ENCODE data around the gene MRPL58. TPM values are rescaled to one million over a fixed set of nuclear protein-coding genes. Genes with fewer than 3 reads are reported as not detected.
A peak's percentile ranks its signal among the peaks of the same experiment; 100 is the strongest.

The MRPL58 gene
- total RNA-seq, 2 donors from 2014 or later = 29.7 to 30.1 TPM

GRCh38 chr17:74987418-74987908 lies 25.0 kb upstream of the MRPL58 start, which contains the start of gene CDR2L:
TSS of gene CDR2L (plus strand) at chr17:74987632. CDS start at chr17:74988044, 412 bp downstream.
- Histone ChIP-seq H3K27ac (ENCODE audit: low read depth, low read length) (peak within 1 kb of the TSS; percentile 89), H3K9me3 (ENCODE audit: control insufficient read depth, low read length) (no peaks in the 10 kb centered on the region), H3K4me1 (ENCODE audit: control insufficient read depth, insufficient read depth, low read length) (peaks cover 4% of the 10 kb centered on the region), H3K9ac (ENCODE audit: extremely low read depth, low read length, poor library complexity, severe bottlenecking) (peak within 1 kb of the TSS; percentile 85), H3K36me3 (ENCODE audit: control insufficient read depth, insufficient read depth, low read length) (no peaks in the 10 kb centered on the region), H3K4me3 (ENCODE audit: low read length) (peak within 1 kb of the TSS; percentile 89), H3K27me3 (ENCODE audit: control insufficient read depth, insufficient read depth, low read length, poor library complexity, severe bottlenecking) (no peaks in the 10 kb centered on the region)
- Mint-ChIP-seq H3K4me1 (peaks cover 2% of the 10 kb centered on the region), H3K36me3 (ENCODE audit: low read depth) (peaks cover 2% of the 10 kb centered on the region), H3K27ac (peak within 1 kb of the TSS; percentile 92), H3K4me3 (peak within 1 kb of the TSS; percentile 79), H3K27me3 (ENCODE audit: insufficient read depth) (no peaks in the 10 kb centered on the region), H3K9me3 (no peaks in the 10 kb centered on the region)
- peak; percentile 100 for DNase-seq
- 0% methylated on average over 2 to 51 of the region's 51 CpGs for WGBS, 2 experiments (ENCODE audit: insufficient coverage in 1 of 2, insufficient read length in 1 of 2)
- TF ChIP-seq, protein P1, sequence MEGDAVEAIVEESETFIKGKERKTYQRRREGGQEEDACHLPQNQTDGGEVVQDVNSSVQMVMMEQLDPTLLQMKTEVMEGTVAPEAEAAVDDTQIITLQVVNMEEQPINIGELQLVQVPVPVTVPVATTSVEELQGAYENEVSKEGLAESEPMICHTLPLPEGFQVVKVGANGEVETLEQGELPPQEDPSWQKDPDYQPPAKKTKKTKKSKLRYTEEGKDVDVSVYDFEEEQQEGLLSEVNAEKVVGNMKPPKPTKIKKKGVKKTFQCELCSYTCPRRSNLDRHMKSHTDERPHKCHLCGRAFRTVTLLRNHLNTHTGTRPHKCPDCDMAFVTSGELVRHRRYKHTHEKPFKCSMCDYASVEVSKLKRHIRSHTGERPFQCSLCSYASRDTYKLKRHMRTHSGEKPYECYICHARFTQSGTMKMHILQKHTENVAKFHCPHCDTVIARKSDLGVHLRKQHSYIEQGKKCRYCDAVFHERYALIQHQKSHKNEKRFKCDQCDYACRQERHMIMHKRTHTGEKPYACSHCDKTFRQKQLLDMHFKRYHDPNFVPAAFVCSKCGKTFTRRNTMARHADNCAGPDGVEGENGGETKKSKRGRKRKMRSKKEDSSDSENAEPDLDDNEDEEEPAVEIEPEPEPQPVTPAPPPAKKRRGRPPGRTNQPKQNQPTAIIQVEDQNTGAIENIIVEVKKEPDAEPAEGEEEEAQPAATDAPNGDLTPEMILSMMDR (conservative IDR thresholded peaks at IDR 0.05) = peak; percentile 27

- peak overlapping the region; percentile 79 for H3K4me3 Mint-ChIP-seq
- Histone ChIP-seq H3K4me1 (ENCODE audit: control insufficient read depth, insufficient read depth, low read length) (peaks cover 4% of the 10 kb centered on the region), H3K36me3 (ENCODE audit: control insufficient read depth, insufficient read depth, low read length) (no peaks in the 10 kb centered on the region), H3K4me3 (ENCODE audit: low read length) (peak overlapping the region; percentile 89), H3K9me3 (ENCODE audit: control insufficient read depth, low read length) (no peaks in the 10 kb centered on the region), H3K9ac (ENCODE audit: extremely low read depth, low read length, poor library complexity, severe bottlenecking) (peak overlapping the region; percentile 85), H3K27me3 (ENCODE audit: control insufficient read depth, insufficient read depth, low read length, poor library complexity, severe bottlenecking) (no peaks in the 10 kb centered on the region), H3K27ac (ENCODE audit: low read depth, low read length) (peak overlapping the region; percentile 89)
- TF ChIP-seq, protein P1 (conservative IDR thresholded peaks at IDR 0.05) = peak; percentile 34
- H3K27ac Mint-ChIP-seq = peak overlapping the region; percentile 90
- DNase-seq = peak; percentile 93
- H3K27me3 Mint-ChIP-seq (ENCODE audit: insufficient read depth) = no peaks in the 10 kb centered on the region
- WGBS, 2 experiments (ENCODE audit: insufficient coverage in 1 of 2, insufficient read length in 1 of 2) = 0% methylated on average over 18 to 76 of the region's 76 CpGs
- H3K9me3 Mint-ChIP-seq = no peaks in the 10 kb centered on the region
- peaks cover 2% of the 10 kb centered on the region for H3K36me3 Mint-ChIP-seq (ENCODE audit: low read depth)
- H3K4me1 Mint-ChIP-seq = peaks cover 5% of the 10 kb centered on the region
These were observed 24.4 kb upstream of the MRPL58 start for GRCh38 chr17:74987909-74988711.

DNA sequence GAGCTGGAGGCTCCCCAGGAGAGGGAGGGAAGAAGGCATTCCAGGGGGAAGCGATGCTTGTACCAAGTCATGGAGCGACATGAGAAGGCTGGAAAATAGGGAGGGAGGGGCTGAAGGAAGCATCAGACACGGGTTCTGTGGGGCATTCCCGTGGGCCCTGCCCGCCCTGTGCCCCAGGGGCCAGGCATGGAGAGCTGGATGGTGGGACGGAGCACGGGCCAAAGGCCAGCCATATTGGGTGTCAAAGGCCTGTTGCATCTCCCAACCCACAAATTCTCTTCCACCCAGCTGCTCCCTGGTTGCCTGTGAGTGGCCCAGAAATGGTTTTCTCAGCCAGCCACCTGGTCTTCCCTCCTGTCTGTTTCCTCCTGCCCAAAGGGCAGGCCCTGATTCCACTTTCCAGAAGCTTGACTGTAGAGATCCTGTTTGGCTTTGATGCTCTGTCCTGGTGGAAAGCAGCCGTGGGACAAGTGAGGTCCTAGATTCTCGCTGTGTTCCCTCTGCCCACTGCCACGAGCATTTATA lies 21.8 kb upstream of the MRPL58 start:
- no peaks in the 10 kb centered on the region for H3K27me3 Mint-ChIP-seq (ENCODE audit: insufficient read depth)
- H3K9me3 Mint-ChIP-seq = no peaks in the 10 kb centered on the region
- Histone ChIP-seq H3K27me3 (ENCODE audit: control insufficient read depth, insufficient read depth, low read length, poor library complexity, severe bottlenecking) (no peaks in the 10 kb centered on the region), H3K27ac (ENCODE audit: low read depth, low read length) (no peak overlapping the region), H3K9ac (ENCODE audit: extremely low read depth, low read length, poor library complexity, severe bottlenecking) (no peak overlapping the region), H3K4me3 (ENCODE audit: low read length) (no peak overlapping the region), H3K9me3 (ENCODE audit: control insufficient read depth, low read length) (no peaks in the 10 kb centered on the region), H3K36me3 (ENCODE audit: control insufficient read depth, insufficient read depth, low read length) (peaks cover 6% of the 10 kb centered on the region), H3K4me1 (ENCODE audit: control insufficient read depth, insufficient read depth, low read length) (peaks cover 4% of the 10 kb centered on the region)
- WGBS, 2 experiments (ENCODE audit: insufficient coverage in 1 of 2, insufficient read length in 1 of 2) = 91 to 100% methylated on average over 7 to 10 of the region's 10 CpGs
- H3K4me3 Mint-ChIP-seq = no peak overlapping the region
- DNase-seq = no peak
- H3K36me3 Mint-ChIP-seq (ENCODE audit: low read depth) = peaks cover 6% of the 10 kb centered on the region
- TF ChIP-seq, protein P1 (conservative IDR thresholded peaks at IDR 0.05) = no peak
- peaks cover 4% of the 10 kb centered on the region for H3K4me1 Mint-ChIP-seq
- H3K27ac Mint-ChIP-seq = no peak overlapping the region
